Testis (tissue), 2 donors: ENCODE data around the gene CAPS2.

Source experiments
- CTCF ChIP-seq, 3 experiments: fragments of 450-650 bp in 2 of 3; fragments of 200-600 bp in 1 of 3; sonication (generic) in 1 of 3; IDR thresholded peaks; one replicate each; pipeline ENCODE4 v1.5.1; 2016 to 2019; ENCODE audit warnings: antibody characterized with exemption in 3 of 3, mild to moderate bottlenecking in 2 of 3, moderate library complexity in 1 of 3
- POLR2A ChIP-seq: fragments of 450-650 bp; IDR thresholded peaks from one replicate; pipeline ENCODE4 v1.6.1; 2017; ENCODE audit warnings: antibody characterized with exemption, mild to moderate bottlenecking, moderate library complexity

DNA sequence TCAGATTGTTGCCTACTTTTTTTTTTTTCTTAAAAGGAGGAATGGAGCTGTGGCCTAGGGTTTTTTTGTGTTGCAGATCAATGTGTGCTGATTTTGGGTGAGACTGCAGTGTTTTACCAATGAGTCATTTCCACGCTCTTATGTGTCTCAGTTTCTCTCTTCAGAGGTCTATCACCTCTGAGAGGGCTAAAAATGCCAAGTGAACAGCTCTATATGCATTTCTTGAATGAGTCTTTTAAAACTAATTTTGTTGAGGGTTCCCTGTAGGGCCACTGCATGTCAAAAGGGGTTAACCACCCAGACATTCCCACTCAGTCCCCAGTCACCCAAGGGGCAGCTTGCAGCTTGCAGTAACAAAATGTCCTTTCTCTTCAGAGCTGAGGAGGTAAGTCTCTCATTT, 36.5 kb upstream of the CAPS2 start:
- TF ChIP-seq CTCF (IDR thresholded peaks at IDR 0.05) (no peak), POLR2A (no peak)
